ENCODE results near the gene RTL10.

DNA sequence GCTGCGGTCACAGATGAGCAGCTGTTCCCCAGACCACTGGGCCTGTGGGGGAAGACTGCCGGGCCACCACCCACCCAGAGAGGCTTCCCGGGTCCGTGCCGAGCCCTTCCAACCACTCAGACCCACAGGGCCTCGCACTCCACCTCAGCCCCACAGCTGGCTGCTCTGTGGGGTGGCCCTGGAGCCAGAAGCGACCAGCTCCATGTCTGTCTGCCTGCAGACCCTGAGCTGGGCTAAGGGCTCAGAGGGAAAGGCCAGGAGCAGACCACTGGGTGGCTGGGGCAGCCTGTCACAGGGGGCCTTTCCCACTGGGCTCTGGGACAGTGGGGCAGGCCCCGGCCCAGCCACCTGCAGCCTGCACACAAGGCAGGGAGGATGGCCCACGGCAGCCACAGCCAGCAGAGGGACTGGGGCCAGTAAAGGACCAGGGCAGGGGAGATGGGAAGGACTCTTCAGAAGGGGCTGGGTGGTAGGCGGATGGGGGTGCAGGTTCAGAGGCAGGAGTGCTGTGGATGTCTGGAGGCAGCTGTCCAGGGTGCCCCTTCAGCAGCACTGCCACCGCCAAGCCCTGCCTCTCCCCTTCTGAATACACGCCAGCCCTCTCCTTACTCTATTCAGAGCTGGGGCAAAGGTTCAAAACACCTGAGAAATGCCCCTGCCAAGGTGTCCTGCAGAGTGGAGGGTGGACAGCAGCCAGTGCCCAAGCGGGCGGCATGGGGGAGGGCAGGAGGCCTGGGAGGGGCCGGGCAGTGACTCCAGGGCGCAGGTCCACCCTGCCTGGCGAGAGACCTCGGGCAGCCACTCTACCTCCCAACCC is 32.2 kb downstream of the RTL10 start:
- TF ChIP-seq TAF1 (IDR thresholded peaks at IDR 0.05; ENCODE audit: borderline replicate concordance, insufficient read depth, low read length), result no peak
- TF ChIP-seq, protein P1, sequence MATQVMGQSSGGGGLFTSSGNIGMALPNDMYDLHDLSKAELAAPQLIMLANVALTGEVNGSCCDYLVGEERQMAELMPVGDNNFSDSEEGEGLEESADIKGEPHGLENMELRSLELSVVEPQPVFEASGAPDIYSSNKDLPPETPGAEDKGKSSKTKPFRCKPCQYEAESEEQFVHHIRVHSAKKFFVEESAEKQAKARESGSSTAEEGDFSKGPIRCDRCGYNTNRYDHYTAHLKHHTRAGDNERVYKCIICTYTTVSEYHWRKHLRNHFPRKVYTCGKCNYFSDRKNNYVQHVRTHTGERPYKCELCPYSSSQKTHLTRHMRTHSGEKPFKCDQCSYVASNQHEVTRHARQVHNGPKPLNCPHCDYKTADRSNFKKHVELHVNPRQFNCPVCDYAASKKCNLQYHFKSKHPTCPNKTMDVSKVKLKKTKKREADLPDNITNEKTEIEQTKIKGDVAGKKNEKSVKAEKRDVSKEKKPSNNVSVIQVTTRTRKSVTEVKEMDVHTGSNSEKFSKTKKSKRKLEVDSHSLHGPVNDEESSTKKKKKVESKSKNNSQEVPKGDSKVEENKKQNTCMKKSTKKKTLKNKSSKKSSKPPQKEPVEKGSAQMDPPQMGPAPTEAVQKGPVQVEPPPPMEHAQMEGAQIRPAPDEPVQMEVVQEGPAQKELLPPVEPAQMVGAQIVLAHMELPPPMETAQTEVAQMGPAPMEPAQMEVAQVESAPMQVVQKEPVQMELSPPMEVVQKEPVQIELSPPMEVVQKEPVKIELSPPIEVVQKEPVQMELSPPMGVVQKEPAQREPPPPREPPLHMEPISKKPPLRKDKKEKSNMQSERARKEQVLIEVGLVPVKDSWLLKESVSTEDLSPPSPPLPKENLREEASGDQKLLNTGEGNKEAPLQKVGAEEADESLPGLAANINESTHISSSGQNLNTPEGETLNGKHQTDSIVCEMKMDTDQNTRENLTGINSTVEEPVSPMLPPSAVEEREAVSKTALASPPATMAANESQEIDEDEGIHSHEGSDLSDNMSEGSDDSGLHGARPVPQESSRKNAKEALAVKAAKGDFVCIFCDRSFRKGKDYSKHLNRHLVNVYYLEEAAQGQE (IDR thresholded peaks at IDR 0.05; ENCODE audit: insufficient read depth in 1 of 2, low read depth in 2 of 2, low read length in 2 of 2), result no peak
